Activated CD8-positive, alpha-beta memory T cell treated with anti-CD3 and anti-CD28 coated beads, Interleukin-2, amount 50 U/mL, for 48 hours (primary cell): Measurements from ENCODE around the gene TNNC1.

Experiments
- DNase-seq: peaks from one replicate; pipeline ENCODE4 v3.0.0-alpha.2; 2020

The TNNC1 gene

DNA sequence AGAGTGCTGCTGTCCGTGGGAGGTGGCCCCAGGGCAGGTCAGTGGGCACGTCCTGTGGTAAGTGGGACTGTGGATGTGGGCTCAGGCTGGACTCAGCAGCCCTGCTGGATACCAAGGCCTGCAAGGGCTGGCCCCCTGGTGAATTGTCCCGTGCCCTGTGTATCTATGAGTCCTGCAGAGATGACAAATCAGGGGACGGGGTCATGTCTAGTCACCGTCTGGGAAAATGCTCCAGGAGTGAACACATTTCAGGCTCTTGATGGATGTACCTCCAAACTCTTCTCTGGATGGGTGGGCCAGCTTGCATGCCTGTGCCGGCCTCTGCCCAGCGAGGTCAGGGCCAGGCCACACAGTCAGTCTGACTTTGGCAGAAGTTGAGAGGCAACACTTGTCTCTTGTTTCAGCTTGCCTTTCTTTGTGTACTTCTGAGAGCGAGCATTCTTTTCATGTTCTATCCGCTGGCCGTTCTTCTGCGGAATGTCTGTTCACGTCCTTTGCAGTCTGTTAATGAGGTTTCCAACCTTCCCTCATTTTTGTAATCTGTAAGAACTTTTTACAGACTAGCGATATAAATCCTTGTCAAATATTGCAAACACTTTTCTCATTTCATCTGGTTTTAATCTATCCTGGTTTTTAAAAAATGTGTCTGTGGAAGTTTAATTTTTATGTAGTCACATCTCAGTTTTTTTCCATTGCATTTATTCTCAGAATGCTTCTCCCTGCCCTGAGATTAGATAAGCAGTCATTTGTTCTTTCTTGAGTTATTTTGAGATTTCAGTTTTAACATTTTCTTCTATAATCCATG, 29.9 kb upstream of the TNNC1 start:
- DNase-seq, result no peak

DNA sequence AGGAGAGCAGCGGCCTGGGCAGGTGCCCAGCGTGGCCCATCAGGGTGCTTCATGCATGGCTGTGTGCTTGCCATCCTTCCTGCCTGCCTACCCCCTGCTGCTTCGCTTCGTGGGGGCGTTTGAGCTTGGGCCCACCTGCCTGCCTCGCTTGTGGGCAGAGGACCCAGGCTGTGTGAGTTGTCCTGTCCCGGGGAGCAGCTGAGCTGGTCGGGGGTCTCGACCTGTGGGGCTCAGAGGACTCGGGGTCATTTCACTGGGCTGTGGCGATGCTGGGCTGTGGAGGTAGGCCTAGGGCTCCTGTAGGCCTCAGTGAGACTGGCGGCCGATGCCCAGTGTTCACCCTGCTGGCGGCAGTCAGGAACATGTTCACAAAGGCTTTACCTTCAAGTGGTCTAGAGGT, 29.2 kb upstream of the TNNC1 start:
- DNase-seq, result no peak

DNA sequence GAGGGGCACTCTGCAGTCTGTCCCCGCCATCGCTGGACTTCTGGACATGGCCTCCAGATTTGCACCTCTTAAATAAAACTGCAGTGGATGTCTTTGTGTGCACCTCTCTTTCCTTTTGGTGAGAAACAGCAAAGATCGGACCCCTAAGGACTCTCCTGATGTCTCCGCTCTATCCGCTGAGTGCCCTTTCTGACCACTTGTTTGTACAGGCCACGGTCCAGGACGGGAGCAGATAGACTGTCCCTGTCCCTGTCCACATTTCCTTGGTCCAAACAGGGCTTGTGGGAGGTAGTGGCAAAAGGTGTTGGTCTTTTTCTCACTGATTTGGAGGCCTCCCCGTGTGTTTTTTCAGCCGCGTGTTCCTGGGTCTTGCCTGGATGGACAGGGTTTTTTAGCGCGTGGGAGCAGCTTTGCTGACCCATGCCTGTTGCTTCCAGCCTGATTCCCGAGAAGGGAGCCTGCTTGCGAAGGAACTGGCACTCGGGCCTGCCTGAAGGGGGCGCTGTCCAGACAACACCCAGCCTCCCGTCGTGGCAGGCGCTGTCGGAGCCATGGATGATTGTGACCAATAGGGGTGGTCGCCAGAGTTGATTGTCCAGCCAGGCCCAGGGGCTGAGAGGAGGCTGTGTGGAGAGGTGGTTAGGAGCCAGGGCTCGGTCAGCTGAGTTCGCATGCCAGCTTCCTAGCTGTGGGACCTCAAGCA, 28.1 kb upstream of the TNNC1 start:
- peak; percentile 71 for DNase-seq

DNA sequence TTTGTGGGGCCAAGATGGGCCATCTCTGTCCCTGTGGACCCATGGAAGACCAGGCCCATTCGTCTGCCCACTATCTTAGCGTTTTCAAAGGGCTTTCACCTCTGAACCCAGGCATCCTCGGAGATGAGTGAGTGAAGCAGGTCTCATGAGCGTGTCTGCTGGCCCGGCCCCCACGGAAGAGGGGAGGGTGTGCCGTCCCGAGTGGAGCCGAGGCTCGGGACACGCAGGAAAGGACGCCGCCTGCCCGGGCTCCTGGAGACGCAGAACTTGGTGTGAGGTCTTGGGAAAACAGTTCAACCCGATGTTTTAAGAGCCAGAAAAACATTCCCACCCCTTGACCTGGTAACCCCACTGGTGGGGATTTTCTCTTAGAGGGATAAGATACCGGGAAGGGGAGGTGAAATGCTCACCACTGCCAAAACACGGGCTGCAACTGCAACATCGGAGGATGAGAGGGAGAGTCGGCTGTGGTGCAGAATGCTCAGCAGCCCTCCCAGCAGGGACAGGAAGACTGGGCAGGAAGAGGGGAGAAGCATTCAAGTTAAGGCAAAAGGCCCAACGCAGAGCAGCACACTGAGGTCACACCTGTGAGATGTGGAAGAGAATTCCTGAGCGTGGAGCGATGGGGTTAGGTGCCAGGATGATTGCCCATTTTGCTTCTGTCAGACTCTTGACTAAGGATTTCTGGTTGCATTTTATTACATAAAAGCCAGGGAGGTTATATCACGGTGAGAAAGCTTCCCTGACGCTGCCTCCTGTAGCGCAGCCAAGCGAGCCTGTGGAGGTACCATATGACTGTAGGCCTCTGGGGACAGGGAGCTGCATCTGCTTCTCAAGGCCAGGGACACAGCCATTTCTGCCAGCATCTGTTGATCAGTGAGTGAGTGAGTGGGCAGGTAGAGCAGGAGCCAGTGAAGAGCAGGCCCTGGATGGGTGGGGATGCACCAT, 27.2 kb upstream of the TNNC1 start:
- no peak for DNase-seq

DNA sequence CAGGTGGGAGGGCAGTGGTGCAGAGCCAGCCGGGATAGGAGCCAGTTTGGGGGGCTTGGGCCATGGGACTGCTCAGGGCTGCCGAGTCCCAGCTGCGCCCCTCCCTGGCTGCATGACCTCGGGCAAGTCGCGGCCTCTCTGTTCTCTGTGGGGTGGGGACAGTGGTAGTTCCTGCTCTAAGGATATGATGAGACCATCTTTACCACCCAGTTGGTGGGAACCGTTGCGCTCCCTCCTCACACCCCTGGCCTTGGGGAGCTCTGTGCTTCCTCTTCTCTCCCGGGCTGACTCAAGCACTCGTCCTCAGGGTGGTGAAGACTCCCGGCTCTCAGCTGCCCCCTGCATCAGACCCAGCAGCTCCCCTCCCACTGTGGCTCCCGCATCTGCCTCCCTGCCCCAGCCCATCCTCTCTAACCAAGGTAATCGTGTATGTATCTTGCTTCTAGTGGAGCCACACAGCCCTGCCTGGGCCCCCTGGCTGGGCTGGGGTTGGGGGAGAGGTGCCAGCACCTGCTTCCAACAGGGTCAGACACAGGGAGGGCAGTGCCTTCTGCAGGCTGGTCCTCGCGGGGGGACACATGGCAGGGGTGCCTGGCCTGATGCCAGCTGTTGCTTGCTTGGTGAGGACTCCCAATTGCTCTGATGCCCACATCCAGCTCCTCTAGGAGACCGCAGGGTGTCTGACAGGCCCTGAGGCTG, 26.2 kb upstream of the TNNC1 start:
- DNase-seq, result no peak

DNA sequence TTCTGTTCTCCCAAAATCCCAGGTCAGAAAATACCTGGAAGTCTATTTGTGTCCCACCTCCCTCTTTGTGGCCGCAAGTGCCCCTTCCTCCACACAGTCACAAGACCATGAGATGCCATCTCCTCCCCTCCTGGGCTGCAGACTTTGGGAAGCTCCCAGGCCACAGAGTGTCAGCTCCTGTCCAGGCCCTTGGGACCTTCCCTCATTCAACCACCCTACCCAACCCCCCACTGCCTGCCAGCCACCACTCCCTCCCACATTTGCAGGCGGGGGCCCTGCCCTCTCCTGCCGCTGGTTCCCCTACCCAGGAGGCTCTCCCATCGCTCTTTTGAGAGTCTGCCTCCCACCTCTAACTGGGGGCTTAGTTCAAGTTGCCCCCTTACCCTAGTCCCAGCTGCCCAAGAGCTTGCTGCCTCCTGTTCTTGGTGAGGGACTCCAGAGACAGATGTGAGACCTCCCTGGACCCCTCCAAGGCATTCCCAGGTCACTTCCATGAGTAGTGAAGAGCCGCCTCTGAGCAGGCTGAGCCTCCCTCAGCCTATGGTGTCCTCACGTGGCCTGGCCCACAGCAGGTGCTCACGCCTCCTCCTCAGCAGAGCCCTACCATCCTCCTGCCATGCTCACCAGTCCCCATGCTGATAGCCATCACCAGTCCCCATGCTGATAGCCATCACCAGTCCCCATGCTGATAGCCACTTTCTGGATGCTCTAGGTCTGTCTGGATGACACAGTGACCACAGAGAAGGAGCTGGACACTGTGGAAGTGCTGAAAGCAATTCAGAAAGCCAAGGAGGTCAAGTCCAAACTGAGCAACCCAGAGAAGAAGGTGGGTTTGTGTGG, 25.4 kb upstream of the TNNC1 start:
- no peak for DNase-seq

DNA sequence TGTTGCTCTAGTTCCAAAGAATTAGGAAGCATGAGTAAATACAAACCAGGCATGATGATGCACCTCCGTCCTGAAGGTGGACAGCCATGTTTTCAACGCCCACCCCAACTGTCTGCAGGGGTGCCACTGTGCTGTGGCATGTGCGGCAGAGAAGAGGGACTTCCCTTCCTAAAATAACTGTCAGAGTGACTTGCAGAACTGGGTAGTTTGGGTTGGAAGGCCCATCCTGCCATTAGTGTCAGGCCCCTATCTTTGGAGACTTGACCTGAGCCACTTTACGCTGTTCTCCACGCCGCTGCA, 23.9 kb upstream of the TNNC1 start:
- DNase-seq, result no peak

DNA sequence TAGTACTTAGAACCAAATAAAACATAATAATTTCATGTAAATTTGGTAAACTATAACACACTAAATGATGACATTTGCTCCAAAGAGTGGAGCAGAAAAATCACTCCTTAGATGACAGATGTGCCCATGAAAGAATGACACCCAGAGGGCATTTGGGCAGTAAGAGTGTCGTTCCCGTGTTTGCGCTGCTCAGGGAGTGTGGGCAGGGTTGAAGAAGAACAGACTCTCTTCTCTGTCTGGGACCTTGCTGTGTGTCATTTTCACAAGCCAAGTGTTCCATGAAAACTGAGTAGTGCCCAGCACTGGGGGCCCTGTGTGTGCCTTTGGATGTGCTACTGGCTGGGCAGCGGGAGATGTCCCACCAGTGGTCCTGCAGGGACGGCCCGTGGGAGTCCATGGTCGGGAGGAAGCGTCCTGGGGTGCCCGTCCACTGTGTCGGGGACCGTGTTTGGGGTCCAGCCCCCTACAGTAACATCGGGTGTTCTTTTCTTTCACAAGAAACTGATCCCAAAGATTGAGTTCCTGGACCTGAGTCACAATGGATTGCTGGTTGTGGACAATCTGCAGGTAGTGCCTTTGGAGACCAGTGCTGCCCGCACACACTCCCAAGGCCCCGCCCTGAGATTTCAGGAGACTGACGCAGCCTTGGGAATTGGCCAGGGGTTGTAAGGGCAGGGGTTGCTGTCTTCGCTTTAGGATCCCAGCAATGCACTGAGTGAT, 23.4 kb upstream of the TNNC1 start:
- DNase-seq, result no peak

DNA sequence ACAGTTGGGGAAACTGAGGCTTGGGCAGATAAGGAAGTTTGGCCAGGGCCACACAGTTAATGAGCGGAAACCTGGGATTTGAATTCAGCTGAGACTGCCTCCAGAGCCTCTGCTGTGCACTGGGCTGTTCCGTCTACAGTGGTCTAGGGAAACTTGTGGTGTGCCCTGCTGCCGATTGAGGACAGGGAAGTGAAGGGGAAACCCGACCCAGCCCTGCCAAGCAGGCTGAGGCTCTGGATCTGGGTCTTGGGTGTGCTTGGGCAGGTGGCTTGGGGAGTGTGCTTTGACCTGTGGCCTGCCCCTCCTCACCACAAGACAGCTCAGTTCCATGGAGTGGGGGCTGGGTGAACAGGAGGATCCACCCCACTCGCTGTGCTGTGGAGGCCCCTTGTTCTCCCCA, 19.2 kb upstream of the TNNC1 start:
- DNase-seq, result no peak

DNA sequence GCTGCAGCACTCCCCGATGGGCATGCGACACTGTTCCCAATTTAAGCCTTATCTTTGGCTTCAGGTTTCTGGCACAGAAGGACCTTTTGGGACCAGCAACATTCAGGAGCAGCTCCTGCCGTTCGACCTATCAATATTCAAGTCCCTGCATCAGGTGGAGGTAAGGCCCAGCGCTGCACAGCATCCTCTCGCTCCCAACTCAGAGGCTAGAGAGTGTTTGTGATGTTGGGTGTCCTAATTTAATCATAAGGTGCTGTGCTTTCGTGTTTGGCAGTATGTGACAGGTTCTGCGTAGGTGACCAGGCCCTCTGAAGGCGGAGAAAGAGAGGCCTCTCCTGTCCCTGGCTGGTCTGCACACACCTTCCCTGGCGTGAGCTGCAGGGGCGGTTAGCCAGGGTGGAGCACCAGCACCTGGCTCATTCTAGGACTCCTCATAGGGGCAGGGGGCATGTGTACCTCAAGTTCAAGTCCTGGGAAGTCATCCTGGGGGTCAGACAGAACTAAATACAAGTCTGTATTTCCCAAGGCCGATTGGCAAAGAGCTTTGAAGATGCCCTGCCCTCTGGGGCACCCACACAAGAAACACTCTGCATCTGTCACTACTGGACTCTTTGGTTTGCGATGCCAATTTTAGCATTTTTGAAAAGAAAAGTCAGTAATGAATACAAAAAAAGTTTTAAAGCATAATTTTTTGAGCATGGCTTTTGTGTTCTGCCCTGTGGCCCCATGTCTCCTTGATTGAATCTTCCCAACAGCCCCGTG, 18.6 kb upstream of the TNNC1 start:
- DNase-seq, result no peak

DNA sequence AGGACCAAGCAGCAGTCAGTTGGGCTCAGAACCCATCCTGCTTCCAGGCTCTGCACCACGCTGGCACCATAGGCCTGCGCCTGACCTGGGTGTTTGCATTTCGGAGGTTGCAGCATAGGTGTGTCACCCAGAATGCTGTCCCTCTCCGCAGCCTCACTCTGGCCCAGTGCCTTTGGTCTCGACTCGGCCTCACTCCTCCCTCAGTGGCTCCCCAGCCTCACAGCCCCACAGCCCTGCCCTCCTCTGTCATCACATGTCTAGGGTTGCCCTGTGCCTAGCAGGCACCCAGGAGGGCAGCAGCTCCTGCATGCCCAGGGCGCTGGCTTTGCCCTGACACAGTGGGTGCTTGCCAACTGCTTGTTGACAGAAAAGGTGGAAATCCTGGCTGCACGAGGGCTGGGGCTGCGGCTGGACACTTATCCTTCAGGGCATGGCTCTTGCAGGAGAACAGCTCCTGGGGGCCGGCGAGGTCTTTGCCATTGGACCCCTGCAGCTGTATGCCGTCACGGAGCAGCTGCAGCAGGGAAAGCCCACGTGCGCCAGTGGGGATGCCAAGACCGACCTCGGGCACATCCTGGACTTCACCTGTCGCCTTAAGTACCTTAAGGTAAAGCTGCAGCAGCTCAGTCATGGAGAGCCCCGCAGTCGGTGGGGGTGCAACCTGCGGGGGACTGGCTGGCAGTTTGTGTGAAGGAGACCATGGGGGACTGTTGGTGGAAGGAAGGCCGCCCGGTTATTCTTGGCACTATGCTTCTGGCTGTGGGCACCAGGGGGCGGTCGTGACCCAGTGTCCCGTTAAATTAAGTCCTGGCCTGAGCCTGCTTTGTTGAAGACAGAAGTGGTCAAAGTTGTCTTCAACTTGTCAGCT, 17.8 kb upstream of the TNNC1 start:
- DNase-seq, result peak; percentile 68

DNA sequence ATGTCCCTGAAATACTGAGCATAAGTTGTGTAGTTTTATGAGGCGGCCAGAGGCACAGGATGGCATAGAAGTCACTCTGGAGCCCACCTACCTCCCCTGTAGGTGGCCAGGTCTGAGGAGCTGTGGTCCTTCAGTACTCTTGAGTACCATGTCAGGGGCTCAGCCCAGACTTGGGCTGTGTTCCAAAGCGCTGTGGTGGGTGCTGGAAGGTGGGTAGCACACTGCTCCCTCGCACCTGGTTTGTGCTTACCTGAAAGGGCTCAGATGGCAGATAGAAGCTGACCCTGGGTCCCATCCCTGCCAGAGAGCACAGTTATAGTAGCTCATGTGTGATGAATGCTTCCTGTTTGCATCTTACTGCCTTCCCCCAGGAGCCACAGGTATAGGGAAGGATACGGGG, 17.1 kb upstream of the TNNC1 start:
- no peak for DNase-seq

DNA sequence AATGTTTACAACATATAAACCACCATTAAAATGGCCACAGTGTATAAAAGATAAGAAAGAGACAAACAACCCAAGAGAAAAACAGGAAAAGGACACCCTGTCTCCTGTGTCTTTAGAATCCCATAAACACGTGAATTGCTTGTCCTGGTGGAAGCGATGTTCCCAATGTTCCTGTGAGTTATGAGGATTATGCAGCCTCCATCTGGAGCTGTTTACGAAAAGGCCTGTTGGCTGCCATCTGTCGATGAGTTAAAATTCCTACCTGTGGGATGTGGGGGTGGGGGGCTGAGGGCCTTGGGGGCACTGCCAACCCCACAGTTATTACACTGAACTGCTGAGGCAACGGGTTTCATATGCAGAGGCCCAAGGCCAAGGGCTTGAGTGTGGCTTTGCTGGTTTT, 15.2 kb upstream of the TNNC1 start:
- DNase-seq, result no peak

DNA sequence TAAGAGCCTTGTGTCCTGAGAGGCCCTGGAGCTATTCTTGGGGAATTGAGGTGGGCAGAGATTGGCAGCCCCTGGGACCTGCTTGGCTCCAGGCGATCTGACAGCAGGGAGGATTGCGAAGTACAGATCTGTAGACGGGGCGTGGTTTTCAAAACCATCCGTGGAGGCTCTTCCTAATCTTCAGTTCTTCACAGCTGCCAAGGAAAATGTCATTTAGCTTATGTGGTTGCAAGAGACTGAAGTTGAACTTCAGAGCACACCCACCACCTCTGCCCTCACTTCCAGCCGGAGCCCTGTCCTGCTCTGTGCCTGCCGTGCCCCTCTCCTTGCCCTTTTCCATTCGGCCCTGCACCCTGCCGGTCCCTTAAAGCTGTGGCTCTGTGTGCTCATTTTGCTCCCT, 14.5 kb upstream of the TNNC1 start:
- no peak for DNase-seq

DNA sequence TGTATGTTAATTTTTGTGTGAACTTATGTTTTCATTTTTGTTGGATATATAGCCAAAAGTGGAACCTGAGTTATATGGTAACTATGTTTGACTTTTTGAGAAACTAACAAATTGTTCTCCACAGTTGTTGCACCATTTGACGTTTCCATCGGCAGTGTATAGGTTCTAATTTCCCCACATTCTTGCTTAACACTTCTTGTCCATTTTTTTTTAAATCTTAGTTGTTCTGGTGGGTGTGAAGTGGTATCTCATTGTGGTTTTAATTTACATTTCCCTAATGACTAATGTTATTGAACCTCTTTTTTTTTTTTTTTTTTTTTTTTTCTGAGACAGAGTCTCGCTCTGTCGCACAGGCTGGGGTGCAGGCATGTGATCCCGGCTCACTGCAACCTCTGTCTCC, 9.6 kb upstream of the TNNC1 start:
- no peak for DNase-seq

DNA sequence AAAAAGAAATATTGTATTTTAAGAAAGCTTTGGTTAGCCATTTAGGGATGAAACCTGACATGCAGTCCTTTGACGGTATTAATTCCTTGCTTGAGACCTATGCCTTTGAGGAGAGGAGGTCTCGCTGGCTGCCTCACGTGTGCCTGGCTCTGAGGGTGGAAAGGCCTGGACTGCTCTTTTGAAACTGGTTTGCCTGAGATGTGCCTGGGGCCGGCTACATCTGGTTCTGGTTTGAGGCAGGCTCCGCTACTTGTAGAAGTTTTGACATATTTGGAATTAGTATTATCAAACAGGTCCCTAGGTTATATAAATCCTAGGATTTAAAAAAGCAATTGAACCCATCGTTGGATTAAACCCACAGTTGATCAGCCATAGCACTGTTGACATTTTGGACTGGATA, 8.0 kb upstream of the TNNC1 start:
- DNase-seq, result no peak

DNA sequence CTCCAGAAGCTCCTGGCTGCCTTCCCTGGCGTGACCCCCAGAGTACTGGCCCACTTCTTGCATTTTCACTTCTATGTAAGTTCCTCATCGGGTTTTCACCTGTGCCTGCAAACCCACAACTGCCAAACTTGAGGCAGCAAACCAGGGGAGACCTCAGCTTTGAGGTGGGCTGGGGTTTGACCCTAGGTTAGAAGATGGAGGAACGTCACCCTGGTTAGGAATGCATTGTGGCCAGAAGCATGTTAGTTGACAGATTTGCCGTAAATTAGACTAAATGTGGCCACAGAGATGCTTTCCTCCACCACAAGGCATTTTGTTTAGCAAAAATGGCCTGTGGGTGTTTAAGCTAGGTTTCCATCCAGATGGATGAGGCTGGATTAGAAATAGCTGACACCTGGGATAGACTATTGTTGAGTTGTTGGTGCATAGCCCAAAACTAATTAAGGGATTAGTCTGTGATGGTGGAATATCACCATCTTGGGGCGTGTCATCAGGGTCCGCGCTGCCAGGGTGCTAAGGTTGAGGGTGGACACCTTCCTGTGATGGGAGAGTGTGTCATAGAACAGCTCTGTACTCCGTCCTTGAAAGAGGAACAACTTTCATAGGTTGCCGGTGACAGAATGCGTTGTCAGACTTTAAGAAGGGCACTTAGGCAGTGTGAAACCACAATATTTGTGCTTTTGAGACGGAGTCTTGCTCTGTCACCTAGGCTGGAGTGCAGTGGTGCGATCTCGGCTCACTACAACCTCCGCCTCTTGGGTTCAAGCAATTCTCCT, 5.1 kb upstream of the TNNC1 start:
- no peak for DNase-seq

DNA sequence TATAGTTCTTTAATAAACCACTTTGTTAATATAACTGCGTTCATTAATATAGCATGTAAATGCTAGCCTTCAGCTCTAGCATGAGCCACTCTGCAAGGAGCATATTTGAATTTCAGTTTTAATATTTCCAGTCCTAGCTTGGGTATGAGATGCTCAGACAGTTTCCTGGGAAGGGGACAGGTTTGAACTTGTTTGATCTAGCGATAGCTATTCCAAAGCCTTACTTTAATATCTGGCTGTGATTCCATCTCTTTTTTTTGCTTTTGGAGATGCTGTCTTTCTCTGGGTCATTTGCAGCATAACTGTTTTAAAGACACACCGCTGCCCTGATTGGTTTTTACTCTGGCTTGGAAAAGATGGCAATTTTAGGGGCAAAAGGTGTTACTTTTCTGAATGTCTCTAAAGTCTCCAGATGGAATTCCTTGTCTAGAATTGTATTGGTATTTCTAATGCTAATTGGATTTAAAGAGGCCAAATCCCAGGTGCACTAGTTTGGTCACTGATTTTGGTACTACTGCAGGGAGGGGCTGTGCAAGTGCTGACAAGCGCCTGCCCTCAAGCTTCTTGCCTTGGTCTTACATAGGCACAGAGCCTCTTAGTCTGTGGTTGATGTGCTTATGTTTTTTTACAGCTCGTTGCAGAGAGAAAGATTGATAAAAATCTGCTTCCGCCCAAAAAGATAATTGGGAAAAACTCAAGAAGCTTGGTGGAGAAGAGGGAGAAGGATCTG, 4.4 kb upstream of the TNNC1 start:
- no peak for DNase-seq
